Effector CD4-positive, alpha-beta T cell (primary cell): ENCODE data around the gene UBASH3B.
"Not testable (repeated sequence)": the region's sequence is repeated elsewhere in the genome, so short reads cannot be mapped to it uniquely, and the experiment has no call there.

Experiments
- DNase-seq: peaks from one replicate; pipeline ENCODE4 v3.0.0-alpha.2; 2020

The UBASH3B gene

DNA sequence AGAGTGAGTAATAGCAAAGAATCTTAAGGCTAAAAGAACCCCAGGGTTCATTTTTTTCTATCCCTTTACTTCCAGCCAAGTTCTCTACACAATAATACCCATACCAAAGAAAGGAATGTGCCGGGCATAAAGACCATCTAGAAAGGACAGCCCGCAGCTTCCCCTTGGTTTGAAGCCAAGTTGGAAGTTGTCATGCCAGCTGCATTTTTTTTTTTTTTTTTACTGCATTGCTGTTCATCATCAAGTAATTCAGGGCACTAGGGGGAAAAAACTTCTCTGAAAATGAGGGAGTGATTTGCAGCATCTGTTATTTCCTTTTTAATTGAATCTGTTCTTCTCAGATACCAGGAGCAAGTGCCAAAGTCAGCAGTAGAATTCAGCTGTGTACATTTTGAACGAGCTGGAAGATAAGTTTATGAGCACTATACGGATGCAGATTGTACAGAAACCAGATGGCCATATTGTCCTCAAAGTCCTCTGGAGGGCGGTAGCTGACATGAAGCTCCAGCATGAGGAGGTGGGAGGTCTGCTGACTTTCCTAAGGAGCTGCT, 56.4 kb downstream of the UBASH3B start:
- DNase-seq, result no peak

DNA sequence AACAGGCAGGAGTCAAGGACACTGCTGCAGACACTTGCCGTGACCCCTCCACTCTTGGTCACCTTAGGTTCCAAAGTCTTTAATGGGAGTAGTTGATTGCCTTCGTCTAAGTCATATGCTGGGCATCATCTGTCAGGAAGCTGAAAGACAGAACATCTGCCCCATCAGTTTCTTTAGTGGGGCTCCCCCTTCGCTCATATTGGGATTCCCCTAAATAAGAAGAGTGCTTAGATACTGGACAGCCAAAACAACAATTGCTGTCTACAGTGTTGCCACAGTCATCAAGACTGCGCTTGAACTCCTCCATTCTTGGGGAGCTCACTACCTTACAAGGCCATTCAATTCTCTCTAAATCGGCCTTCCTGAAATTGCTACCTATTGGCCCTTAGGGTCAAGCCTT, 58.5 kb downstream of the UBASH3B start:
- no peak for DNase-seq

DNA sequence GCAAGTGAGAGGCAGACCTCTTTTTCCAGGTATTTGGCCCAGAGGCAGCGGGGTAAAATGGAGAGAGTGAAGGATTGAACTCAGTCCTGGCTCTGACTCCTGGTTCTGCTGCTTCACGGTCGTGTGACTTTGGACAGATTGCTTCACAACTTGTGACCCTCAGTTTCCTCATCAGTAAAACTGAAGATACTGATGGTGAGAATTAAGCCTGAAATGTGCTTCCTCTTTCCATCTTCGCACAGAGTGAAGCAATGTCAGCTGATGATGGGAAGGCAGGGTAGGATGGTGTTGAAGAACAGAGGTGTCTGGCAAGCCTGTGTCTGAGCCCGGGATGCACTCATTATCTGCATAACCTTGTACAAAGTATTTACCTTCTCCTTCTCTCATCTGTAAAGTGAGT, 59.0 kb downstream of the UBASH3B start:
- DNase-seq, result no peak

DNA sequence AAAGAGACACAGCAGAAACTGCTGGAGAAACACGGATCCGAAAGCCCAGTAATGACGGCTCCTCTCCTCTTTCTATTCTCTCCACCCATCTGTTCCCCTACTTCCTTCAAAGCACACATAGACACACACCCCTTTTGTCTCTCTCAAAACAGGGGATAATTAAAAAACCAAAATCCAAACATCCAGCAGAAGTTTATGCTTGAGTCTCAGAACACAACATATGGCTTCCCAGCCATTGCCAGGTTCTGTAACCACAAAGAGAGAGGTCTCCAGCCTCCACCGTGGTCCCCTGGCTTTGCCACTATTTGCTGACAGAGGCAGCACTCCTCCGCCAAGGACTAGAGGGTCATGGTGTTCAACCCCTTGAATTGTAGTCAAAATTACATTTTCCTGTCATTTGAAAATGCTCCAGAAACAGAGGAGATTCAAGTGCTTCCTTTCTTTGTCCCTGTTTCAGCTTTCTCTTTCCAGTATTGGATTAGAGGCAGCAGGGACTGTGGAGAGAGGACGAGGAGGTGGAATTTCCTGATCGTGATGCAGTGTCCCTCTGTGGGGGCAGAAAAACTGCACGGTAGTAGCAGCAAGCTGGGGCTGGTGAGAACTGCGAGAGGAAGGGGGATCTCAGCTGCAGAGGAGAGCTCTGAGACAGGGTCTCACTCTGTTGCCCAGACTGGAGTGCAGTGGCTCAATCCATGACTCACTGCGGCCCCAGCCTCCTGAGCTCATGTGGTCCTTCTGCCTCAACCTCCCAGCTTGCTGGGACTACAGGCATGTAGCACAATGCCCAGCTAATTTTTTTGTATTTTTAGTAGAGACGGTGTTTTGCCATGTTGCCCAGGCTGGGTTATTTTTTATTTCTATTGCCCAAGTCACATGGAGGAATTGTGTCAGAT, 60.3 kb downstream of the UBASH3B start:
- DNase-seq, result no peak

DNA sequence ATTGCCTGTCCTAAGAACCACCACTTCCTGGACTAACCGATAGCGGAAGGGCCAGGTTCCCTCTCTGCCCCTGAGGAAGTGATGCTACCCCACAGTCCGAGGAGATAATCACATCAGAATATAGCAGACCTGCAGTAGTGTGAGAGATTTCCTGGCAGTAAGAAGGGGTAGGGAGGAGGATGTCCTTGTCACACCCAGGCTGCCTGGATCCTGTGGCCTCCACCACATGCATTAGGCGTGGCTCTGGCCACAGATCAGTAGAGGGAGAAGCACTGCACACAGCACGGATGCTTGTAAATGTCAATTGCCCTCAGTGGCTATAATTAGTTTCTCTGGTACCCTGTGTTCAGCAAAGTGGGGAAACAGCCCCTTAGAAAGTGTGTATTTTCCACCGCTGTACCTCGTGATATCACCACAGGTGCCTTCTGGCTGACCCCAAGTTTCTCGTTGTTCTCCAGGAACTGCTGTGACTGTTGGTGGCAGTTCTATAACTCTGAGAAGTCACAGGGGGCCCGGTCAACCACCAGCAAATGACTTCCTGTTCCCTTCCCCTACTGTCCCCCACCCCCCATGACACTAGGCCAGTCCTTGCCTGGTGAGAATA, 61.8 kb downstream of the UBASH3B start:
- no peak for DNase-seq

DNA sequence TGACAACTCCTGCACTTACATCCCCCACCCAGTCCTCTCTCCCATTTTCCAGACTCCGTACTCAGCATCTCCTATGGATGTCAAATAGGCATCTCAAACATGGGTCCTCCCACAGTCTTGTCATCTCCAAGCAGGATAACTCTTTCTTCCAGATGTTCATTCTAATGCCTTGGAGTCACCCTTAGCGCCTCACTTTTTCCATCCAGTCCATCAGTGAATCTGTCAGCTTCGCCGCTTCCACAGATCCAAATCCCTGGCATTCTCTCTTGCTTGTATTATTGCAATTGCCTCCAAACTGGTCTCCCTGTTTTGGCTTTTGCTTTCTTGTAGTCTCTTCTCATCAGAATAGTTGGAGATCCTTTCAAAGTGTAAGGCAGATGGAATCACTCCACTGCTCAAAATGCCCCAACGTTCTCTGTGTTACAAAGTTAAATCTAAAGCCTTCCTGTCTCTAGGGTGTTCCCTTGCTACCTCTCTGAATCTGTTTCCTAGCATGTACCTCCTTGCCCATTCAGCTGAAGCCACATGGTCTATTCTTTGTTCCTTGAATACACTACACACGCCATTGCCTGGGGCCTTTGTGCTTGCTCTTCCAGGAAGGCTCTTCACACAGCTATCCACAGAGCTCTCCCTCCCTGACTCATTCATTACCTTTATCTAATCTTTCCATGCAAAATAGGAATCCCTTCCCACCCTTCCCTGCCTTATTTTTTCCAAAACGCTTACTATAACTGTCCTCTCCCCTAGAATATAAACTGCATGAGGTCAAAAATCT, 64.8 kb downstream of the UBASH3B start:
- DNase-seq, result no peak

DNA sequence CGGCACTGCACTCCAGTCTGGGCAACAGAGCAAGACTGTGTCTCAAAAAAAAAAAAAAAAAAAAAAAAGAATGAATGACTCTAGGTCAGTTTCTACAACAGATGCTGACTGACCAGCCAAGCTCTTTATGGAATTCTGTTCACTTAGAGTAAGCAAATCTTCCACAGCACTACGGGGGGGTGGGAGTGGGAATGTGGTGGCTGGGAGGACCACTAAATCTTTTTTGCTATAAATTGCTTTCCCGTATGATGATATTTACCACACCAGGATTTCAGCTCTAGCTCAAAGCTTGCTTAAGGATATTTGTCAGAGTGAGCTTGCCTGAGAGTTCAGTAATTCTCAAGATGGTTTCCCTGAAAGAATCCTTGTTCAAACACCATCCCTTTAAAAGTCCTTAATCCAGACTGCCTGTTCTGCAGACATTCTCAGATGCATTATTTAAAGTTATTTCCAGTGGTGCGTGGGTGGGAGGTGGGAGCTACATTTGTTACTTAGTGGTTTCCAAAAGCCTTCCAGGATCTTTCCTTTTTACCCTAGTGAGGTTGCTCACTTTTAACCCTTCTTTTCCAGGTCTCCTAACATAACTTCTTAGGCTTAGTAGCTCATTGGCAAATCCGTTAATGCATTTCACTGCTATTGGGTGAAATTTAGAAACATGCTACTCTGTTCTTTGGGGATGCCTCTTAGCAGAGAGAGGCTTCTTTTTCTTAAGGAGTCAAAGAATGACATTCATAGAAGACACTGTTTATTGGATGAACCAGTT, 65.9 kb downstream of the UBASH3B start:
- no peak for DNase-seq

DNA sequence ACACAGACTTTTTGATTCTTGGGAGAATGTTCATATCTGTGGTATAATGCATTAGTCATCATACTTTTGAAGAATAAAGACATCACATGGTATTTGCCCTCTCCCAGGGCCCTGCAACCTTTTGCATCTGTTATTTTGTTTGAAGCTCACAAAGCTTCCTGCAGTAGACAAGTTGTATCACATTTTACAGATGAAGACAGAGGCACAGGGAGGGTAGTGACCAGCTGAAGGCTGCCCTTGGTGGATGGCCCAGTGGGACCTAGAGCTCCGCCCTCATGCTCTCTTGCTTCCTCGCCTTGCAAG, 66.4 kb downstream of the UBASH3B start:
- no peak for DNase-seq

DNA sequence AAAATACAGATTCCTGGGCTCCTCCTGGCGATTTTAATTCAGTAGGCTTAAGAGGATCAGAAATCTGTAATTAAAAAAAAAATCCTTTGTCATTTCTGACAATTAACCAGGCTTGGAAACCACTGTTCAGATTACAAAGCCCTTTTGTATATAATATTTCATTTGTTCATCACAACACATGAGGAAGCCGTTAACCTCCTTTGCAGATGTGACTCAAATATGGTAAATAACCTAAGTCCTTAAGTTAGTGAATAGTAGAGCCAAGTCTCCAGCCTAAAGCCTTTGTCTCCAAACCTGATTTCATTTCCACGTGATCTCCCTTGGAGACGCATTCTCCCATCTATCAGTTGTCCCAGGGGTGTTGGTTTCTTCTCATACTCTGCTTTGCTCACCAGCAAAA, 67.6 kb downstream of the UBASH3B start:
- DNase-seq, result no peak

DNA sequence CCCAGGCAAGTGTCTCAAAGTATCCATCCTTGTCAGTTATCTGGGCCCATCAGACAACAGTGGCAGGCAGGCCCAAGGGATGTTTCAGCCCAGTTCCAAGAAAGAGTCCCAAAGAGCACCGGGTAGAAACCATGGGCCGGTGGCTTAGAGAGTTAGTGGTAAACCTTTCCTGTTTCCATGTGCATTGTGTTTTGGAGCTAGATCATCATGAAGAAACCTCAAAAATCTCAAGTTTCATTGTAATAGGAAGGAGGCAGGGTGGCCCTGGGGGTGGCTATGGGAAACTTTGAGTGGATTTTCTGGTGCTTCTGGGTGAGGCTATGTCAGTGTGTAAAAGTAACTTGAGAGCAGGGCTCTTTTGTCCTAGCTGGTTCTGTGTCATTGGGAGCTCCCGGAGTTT, 68.1 kb downstream of the UBASH3B start:
- DNase-seq, result no peak

DNA sequence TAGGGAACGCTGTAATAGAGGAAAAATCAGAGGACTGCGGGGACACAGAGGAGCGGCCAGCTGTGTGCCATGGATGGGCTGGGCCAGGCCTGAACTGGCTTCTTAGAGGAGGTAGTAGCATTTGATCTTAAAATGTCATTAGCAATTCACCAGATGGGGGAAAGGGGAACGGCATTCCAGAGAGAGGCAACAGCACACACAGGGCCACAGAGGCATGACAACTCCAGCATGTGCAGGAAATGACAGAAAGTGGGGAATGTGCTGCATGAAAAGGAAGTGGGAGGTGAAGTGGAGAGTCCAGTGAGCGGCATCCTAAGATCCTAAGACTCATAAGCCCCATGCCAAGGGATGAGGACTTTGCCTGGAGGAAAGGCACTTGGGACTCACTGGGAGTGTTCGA, 69.0 kb downstream of the UBASH3B start:
- DNase-seq, result no peak

DNA sequence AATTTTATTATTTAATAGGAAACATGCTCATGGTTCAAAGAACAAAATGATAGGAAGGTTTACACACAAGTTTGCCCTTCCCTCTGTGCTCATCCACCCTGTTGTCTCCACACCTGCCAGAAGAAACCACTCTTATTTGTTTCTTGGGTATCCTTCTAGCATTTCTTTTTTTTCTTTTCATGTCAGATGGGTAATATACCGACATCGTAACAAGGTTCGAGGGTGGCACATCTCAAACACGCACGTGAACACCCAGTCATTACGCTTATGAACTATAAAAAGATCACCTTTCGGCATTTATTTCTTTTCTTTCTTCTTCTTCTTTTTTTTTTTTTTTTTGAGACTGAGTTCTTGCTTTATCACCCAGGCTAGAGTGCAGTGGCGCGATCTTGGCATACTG, 70.5 kb downstream of the UBASH3B start:
- DNase-seq, result no peak

DNA sequence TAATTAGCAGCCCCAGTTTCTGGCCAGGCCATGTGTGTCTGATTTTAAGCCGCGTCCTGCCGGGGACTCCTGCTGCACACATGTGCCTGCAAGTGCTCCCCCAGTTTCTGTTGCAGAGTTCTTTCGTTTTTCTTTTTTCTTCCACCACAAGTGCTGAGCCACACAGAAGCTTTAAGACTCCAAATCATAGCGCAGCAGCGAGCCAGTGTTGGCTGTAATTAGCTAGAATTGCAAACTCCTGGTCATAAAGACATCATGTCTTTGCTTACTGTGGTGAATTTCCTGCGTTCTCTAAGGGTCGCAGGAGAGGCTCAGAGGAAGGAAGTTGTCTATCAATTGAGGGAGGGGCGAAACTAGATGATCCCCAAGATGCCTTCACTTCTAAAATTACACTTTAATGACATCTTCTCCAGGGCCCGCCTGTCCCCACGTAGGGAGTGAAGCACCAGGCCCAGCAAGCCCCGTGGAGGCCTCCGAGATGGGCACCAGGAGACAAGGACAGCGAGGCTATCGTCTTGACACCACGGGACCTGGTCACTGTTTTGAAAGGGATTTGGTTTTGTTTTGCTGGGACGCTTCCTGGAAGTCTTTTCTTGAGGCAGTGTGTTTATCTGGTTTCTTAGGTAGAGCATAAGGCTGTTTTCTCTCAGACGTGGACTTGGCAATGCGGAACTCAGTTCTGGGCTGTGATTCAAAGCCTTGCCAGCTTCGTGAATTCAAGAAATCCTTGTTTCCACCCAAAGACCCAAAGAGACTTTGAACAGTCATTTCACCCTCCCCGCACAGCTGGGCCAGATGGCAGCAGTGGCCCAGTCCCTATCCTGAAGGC, 71.8 kb downstream of the UBASH3B start:
- DNase-seq, result no peak

DNA sequence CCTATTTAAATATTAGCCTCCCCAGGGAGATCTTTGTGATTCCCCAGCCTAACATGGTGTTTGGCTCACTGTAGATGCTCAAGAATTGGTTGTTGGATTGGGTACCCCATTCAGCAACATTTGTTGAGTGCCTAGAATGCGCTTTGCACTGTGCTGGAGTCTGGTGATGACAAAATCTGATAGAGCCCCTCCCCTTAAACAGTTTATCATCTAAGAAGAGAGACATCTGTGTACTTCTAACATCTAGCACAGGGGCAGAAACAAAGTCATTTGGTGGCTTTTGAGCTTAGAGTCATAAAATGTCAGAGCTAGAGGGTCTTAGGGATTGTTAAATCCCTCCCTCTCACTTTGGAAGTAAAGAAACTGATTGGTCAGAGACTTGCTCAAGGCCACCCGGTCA, 73.0 kb downstream of the UBASH3B start:
- DNase-seq, result no peak

DNA sequence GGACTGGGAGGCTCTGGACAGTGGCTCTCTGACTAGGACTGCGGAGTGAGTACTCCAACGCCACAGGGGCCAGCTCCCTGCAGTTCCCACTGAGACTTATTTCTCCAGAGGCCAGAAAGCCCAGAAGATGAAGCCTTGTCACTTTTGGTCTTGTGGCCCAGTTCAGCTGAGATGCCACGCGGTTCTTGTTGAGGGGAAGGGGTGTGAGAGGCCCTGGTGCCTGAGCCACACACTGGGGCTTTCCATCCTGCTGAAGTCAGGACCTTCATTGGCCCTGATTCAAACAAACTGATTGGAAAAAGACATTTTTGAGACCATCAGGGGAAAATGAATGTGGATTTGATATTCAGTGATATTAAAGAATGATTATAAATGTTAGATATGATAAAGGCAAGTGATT, 73.6 kb downstream of the UBASH3B start:
- DNase-seq, result no peak

DNA sequence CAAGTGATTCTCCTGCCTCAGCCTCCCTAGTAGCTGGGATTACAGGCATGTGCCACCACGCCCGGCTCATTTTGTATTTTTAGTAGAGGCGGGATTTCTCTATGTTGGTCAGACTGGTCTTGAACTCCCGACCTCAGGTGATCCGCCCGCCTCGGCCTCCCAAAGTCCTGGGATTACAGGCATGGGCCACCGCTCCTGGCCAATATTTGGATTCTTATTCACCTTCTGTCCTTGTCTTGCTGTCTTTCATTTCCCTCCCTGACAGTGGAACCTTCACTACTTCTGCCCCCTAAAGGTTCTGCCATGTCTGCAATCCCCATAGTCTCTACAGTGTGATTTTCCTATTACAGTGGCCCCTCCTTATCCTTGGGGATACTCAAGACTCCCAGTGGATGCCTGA, 75.2 kb downstream of the UBASH3B start:
- not testable (repeated sequence) for DNase-seq

DNA sequence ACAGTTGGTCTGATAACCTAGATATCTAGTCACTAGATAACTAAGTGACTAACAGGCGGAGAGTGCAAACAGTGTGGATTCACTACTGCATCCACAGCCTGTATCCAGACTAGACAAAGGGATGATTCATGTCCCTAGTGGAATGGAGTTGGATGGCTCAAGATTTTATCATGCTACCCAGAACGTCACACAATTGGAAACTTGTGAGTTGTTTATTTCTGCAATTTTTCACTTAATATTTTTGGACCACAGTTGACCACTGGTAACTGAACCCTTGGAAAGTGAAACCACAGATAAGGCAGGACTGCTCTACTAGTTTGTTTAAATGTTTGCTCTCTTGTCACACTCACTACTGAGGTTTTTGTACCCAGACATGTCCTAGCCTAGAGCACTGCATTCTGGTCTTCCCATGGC, 76.0 kb downstream of the UBASH3B start:
- no peak for DNase-seq

DNA sequence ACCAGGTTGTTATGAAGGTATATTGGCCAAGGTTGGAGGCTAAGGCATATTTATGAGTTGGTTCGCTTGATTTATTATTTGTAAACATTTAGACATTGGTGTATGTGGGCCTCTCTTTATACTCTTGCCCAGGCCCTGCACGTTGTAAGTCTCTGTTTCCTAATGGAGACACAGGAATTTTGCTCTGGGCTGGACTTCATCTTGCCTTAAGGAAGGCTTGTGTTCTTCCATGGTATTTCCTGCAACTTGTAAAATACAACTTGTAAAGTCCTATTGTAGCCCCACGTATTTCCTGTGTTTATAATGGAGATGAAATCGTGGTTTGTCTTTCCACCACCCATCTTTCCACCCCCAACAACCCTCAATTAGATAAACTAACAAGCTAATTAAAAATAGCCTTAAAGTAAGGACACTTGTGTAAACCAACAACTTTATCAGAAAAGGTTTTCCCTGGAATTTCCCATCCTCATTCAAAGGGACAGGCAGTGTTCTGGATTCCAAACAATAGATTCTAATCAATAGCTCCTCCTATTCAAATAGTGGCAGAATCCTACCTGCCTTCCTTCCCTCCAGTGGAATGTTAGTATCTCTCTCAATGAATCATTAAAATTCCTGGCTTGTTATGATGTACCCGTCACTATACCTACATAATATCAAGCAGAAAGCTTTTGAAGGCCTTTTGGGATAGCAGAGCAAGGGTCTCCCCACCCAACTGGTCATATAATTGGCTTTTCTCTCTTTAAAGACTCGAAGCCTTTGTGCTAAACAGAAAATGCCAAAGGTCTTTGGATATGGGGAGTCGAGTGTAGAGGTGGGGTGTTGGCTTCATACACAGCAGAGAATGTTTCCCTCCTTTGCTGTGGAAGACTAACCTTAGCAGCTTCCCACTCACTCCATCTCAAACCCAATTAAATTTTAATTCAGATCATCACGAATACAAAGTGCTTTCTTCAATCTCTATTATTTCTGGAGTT, 77.1 kb downstream of the UBASH3B start:
- no peak for DNase-seq

DNA sequence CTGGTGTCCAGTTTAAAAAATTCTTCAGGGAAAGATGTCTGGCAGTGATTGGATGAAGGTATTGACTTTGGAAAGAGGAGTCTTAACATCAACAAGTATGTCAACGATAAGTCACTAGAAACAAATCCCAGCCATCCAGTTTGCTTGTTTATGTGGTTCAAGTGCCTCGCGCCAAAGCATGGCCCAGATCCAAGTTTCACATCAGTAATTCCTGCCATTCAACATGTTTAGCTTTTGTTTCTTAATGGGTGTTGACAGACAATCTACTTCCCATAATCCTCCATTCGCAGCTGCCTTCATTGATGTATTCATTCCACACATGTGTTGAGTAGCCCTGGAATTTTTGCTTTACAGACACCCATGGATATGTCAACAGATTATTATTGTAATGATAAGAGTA, 77.8 kb downstream of the UBASH3B start:
- no peak for DNase-seq

DNA sequence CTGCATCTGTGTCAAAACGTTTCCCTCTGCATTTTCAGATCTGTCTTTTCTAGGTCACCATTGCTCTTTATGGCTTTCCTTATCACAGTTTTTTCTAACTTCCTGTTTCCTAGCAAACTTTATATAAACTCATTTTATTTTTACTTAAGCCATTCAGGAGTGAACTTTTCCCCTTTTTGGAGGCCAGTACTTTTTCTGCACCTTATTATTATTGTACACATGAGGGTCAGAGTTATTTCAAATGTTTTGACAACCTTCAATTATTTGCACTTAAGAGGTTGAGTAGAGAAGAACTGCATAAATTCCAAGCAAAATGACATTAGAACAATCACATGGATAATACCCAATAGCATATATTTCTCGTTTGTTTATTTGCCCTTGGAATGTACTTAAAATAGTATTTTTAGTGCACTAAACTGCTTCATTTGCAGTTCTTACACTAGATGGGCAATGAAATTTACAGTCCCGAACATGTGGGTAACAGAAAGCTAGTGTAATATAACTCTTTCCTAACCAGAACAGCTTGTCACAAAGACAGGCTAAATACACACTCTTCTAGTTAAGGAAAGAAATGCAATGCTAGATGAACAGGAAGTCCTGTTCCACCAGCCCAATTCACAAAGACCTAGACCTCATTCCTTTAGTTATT, 79.5 kb downstream of the UBASH3B start:
- no peak for DNase-seq
